ENCODE results near the gene BRD9.

Gene BRD9

GRCh38 chr5:865168-865521, 27.5 kb downstream of the BRD9 start:
- DNase-seq (ENCODE audit: low read depth) = no peak
- no peak for TF ChIP-seq CTCF (conservative IDR thresholded peaks at IDR 0.05; ENCODE audit: low read length)
- no peak overlapping the region for H3K4me3 ChIP-seq (ENCODE audit: low read length)

GRCh38 chr5:864492-865167, 28.0 kb downstream of the BRD9 start:
- TF ChIP-seq CTCF (conservative IDR thresholded peaks at IDR 0.05; ENCODE audit: low read length) = no peak
- no peak overlapping the region for H3K4me3 ChIP-seq (ENCODE audit: low read length)
- DNase-seq (ENCODE audit: low read depth) = no peak

GRCh38 chr5:863244-863805, 29.3 kb downstream of the BRD9 start:
- DNase-seq (ENCODE audit: low read depth) = no peak
- H3K4me3 ChIP-seq (ENCODE audit: low read length) = no peak overlapping the region
- TF ChIP-seq CTCF (conservative IDR thresholded peaks at IDR 0.05; ENCODE audit: low read length) = no peak

GRCh38 chr5:862367-863243, 30.0 kb downstream of the BRD9 start:
- H3K4me3 ChIP-seq (ENCODE audit: low read length) = no peak overlapping the region
- TF ChIP-seq CTCF (conservative IDR thresholded peaks at IDR 0.05; ENCODE audit: low read length) = no peak
- DNase-seq (ENCODE audit: low read depth) = no peak

GRCh38 chr5:861442-862366, 30.9 kb downstream of the BRD9 start:
- DNase-seq (ENCODE audit: low read depth) = no peak
- no peak for TF ChIP-seq CTCF (conservative IDR thresholded peaks at IDR 0.05; ENCODE audit: low read length)
- no peak overlapping the region for H3K4me3 ChIP-seq (ENCODE audit: low read length)

- no peak for DNase-seq (ENCODE audit: low read depth)
- TF ChIP-seq CTCF (conservative IDR thresholded peaks at IDR 0.05; ENCODE audit: low read length) = no peak
- no peak overlapping the region for H3K4me3 ChIP-seq (ENCODE audit: low read length)
These were observed 32.0 kb downstream of the BRD9 start for GRCh38 chr5:860506-861150.

Data from AG10803 (cell line).